NCI-H748 treated with DMSO at 0.1 percent for 48 hours (cell line): ENCODE data around the gene MORC3.
"Not testable (repeated sequence)": the region's sequence is repeated elsewhere in the genome, so short reads cannot be mapped to it uniquely, and the experiment has no call there.

ENCODE experiments used
- DNase-seq: peaks from one replicate; lab custom pipeline; 2025; lab: John Stamatoyannopoulos, UW

Gene MORC3

GRCh38 chr21:36385233-36386030 lies 65.4 kb downstream of the MORC3 start, which contains the start of gene CHAF1B:
Gene CHAF1B, plus strand, starts transcription at chr21:36385392. Its CDS starts 745 bp downstream, at chr21:36386137.
- peak; percentile 46 for DNase-seq

- no peak for DNase-seq
These were observed 66.1 kb downstream of the MORC3 start for GRCh38 chr21:36386031-36386642.

- DNase-seq: no peak
These were observed 68.1 kb downstream of the MORC3 start for GRCh38 chr21:36388096-36388495.

GRCh38 chr21:36388835-36389234 lies 68.8 kb downstream of the MORC3 start:
- no peak for DNase-seq

- DNase-seq: not testable (repeated sequence)
These were observed 71.7 kb downstream of the MORC3 start for GRCh38 chr21:36391649-36392048.

GRCh38 chr21:36395353-36396111 lies 75.5 kb downstream of the MORC3 start:
- DNase-seq: no peak

GRCh38 chr21:36396325-36396724 lies 76.3 kb downstream of the MORC3 start:
- no peak for DNase-seq

GRCh38 chr21:36396971-36397370 lies 77.0 kb downstream of the MORC3 start:
- no peak for DNase-seq

- no peak for DNase-seq
These were observed 77.6 kb downstream of the MORC3 start for GRCh38 chr21:36397606-36398005.

- DNase-seq: not testable (repeated sequence)
These were observed 79.7 kb downstream of the MORC3 start for GRCh38 chr21:36399736-36400135.

GRCh38 chr21:36400719-36401118 lies 80.7 kb downstream of the MORC3 start:
- DNase-seq: no peak

GRCh38 chr21:36402339-36402738 lies 82.3 kb downstream of the MORC3 start:
- no peak for DNase-seq

GRCh38 chr21:36403713-36404112 lies 83.7 kb downstream of the MORC3 start:
- DNase-seq: no peak

GRCh38 chr21:36408568-36408967 lies 88.6 kb downstream of the MORC3 start:
- no peak for DNase-seq

- DNase-seq: no peak
These were observed 91.3 kb downstream of the MORC3 start for GRCh38 chr21:36411301-36411700.

GRCh38 chr21:36412916-36413315 lies 92.9 kb downstream of the MORC3 start:
- DNase-seq: no peak

- DNase-seq: no peak
These were observed 95.4 kb downstream of the MORC3 start for GRCh38 chr21:36415375-36415774.

- DNase-seq: no peak
These were observed 99.2 kb downstream of the MORC3 start for GRCh38 chr21:36419241-36419640.

GRCh38 chr21:36419996-36420395 lies 100.0 kb downstream of the MORC3 start:
- DNase-seq: no peak

GRCh38 chr21:36420571-36421339 lies 100.8 kb downstream of the MORC3 start:
- no peak for DNase-seq

GRCh38 chr21:36422279-36423098 lies 102.5 kb downstream of the MORC3 start:
- no peak for DNase-seq
